Measurements from ENCODE around the gene SGCB. TPM values are rescaled to one million over a fixed set of nuclear protein-coding genes. Genes with fewer than 3 reads are reported as not detected.

The SGCB gene
- total and polyA plus RNA-seq, 2 experiments from 2014 or later: 18.2 to 28.7 TPM

GRCh38 chr4:51995647-51996220, 42.4 kb downstream of the SGCB start:
- no peak overlapping the region for H2AFZ ChIP-seq
- no peak overlapping the region for H3K4me3 ChIP-seq
- H3K79me2 ChIP-seq: no peaks in the 10 kb centered on the region
- no peaks in the 10 kb centered on the region for H3K9me2 ChIP-seq (replicated peaks; ENCODE audit: insufficient read depth)
- no peak overlapping the region for H3K27ac ChIP-seq
- 77% methylated on average over 20 of the region's 20 CpGs for WGBS (ENCODE audit: low lambda C conversion rate, missing lambda C conversion rate)
- TF ChIP-seq EZH2phosphoT487 (IDR thresholded peaks at IDR 0.05; ENCODE audit: low read depth, severe bottlenecking, unreplicated experiment) (no peak), EZH2 (IDR thresholded peaks at IDR 0.05; ENCODE audit: borderline replicate concordance) (no peak)
- TF ChIP-seq, protein P1, sequence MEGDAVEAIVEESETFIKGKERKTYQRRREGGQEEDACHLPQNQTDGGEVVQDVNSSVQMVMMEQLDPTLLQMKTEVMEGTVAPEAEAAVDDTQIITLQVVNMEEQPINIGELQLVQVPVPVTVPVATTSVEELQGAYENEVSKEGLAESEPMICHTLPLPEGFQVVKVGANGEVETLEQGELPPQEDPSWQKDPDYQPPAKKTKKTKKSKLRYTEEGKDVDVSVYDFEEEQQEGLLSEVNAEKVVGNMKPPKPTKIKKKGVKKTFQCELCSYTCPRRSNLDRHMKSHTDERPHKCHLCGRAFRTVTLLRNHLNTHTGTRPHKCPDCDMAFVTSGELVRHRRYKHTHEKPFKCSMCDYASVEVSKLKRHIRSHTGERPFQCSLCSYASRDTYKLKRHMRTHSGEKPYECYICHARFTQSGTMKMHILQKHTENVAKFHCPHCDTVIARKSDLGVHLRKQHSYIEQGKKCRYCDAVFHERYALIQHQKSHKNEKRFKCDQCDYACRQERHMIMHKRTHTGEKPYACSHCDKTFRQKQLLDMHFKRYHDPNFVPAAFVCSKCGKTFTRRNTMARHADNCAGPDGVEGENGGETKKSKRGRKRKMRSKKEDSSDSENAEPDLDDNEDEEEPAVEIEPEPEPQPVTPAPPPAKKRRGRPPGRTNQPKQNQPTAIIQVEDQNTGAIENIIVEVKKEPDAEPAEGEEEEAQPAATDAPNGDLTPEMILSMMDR (IDR thresholded peaks at IDR 0.05; ENCODE audit: poor library complexity): no peak
- no peaks in the 10 kb centered on the region for H3K9me3 ChIP-seq (ENCODE audit: low read depth)
- no peak overlapping the region for H3K4me2 ChIP-seq
- H3K4me1 ChIP-seq (ENCODE audit: insufficient read depth): no peaks in the 10 kb centered on the region
- H3K36me3 ChIP-seq (replicated peaks; ENCODE audit: insufficient read depth, low read depth): no peaks in the 10 kb centered on the region
- no peaks in the 10 kb centered on the region for H3K27me3 ChIP-seq
- H4K20me1 ChIP-seq (ENCODE audit: insufficient read depth, poor library complexity, severe bottlenecking): no peaks in the 10 kb centered on the region
- no peak for DNase-seq (ENCODE audit: low spot score)

Small RNA genes within 50 kb of the gene (small RNA-seq; reads per million reads assigned to genes)
- gene AC104784.1: not detected

Other genes with a start within 250 kb of the SGCB start
- gene DCUN1D4, start 195.1 kb downstream of the SGCB start, total RNA-seq: 33.6 and 39.9 TPM in 2 replicates
- 17.1 and 17.3 TPM in 2 replicates for gene DCUN1D4, start 195.1 kb downstream of the SGCB start, polyA plus RNA-seq
- 0.87 and 0.92 TPM in 2 replicates for gene LRRC66, start 17.9 kb downstream of the SGCB start, total RNA-seq
- gene LRRC66, start 17.9 kb downstream of the SGCB start, polyA plus RNA-seq: 0.44 TPM in 1 of 2 replicates, not detected in the other
- gene SPATA18, start 13.0 kb upstream of the SGCB start, total RNA-seq: 7.8 and 12.3 TPM in 2 replicates
- gene SPATA18, start 13.0 kb upstream of the SGCB start, polyA plus RNA-seq: 2.7 and 2.9 TPM in 2 replicates

Measured in hepatocyte (in vitro differentiated cells).